CD4-positive, alpha-beta memory T cell (primary cell): Measurements from ENCODE around the gene RRM2. TPM values are rescaled to one million over a fixed set of nuclear protein-coding genes. Genes with fewer than 3 reads are reported as not detected.

Source experiments
- CTCF ChIA-PET: fragments of 350-600 bp; sonication (Branson Sonifier 250); formaldehyde crosslinking; loops from one replicate; lab custom pipeline; 2021; ENCODE audit warnings: inconsistent platforms; ENCODE audit not compliant: partially characterized antibody; lab: Charles Lee
- POLR2A ChIA-PET: fragments of 350-600 bp; sonication (Branson Sonifier 250); formaldehyde crosslinking; loops from one replicate; lab custom pipeline; 2021; ENCODE audit not compliant: partially characterized antibody; lab: Charles Lee
- DNase-seq, 5 donors: peaks; one replicate each; pipeline versions ENCODE4 v3.0.0 to v3.0.0-alpha.2; 2020 to 2022; ENCODE audit warnings: mixed read lengths in 1 of 5
- H3K27ac ChIP-seq: one replicate; pipeline ENCODE4 v1.7.0; 2013; ENCODE audit warnings: low read depth, low read length
- H3K27me3 ChIP-seq: 2 replicates; pipeline ENCODE4 v1.7.0; 2013; ENCODE audit warnings: mild to moderate bottlenecking, low read length, moderate library complexity; ENCODE audit not compliant: insufficient read depth
- H3K36me3 ChIP-seq: 2 replicates; pipeline ENCODE4 v1.7.0; 2013; ENCODE audit warnings: mild to moderate bottlenecking, low read length, moderate library complexity; ENCODE audit not compliant: insufficient read depth
- H3K4me1 ChIP-seq: 2 replicates; pipeline ENCODE4 v1.7.0; 2013; ENCODE audit warnings: mild to moderate bottlenecking, low read length, moderate library complexity; ENCODE audit not compliant: insufficient read depth
- H3K4me3 ChIP-seq, 2 donors: one replicate each; pipeline ENCODE4 v1.7.0; 2013; ENCODE audit warnings: low read length in 2 of 2, mild to moderate bottlenecking in 1 of 2
- H3K9me3 ChIP-seq, 2 donors: one replicate each; pipeline ENCODE4 v1.7.0; 2013; ENCODE audit warnings: low read length in 2 of 2, control low read depth in 1 of 2; ENCODE audit not compliant: control insufficient read depth in 1 of 2
- H3K27ac Mint-ChIP-seq, 7 donors: one replicate each; pipeline ENCODE4 v1.8.0; 2020 to 2021; ENCODE audit warnings: mixed read lengths in 7 of 7, mild to moderate bottlenecking in 6 of 7, inconsistent platforms in 3 of 7, moderate library complexity in 3 of 7
- H3K27me3 Mint-ChIP-seq, 2 donors: one replicate each; pipeline ENCODE4 v1.8.0; 2020 to 2021; ENCODE audit warnings: mixed read lengths in 2 of 2
- H3K36me3 Mint-ChIP-seq, 2 donors: one replicate each; pipeline ENCODE4 v1.8.0; 2020 to 2021; ENCODE audit warnings: mixed read lengths in 2 of 2, inconsistent platforms in 1 of 2, mild to moderate bottlenecking in 1 of 2
- H3K4me1 Mint-ChIP-seq, 4 donors: one replicate each; pipeline ENCODE4 v1.8.0; 2020 to 2021; ENCODE audit warnings: mixed read lengths in 4 of 4, mild to moderate bottlenecking in 1 of 4
- H3K4me3 Mint-ChIP-seq, 8 donors: one replicate each; pipeline ENCODE4 v1.8.0; 2020 to 2021; ENCODE audit warnings: mixed read lengths in 8 of 8, mild to moderate bottlenecking in 7 of 8, moderate library complexity in 6 of 8, inconsistent platforms in 3 of 8
- H3K9me3 Mint-ChIP-seq, 8 donors: one replicate each; pipeline ENCODE4 v1.8.0; 2020 to 2021; ENCODE audit warnings: mixed read lengths in 8 of 8, mild to moderate bottlenecking in 5 of 8, inconsistent platforms in 3 of 8, moderate library complexity in 1 of 8
- intact Hi-C: fragments of 100-400 bp; cut with micrococcal nuclease; formaldehyde crosslinking; loops from one replicate; pipeline ENCODE4 v1.15.1; 2023
- polyA plus RNA-seq, 2 donors: library from polyadenylated mRNA; unstranded; fragments of 300-500 nt; fragmentation: Illumina TruSeq; gene quantifications; one replicate each; pipeline ENCODE4 v1.2.3, GENCODE V29; 2021
- total RNA-seq, 2 experiments: library from RNA; stranded (reverse); gene quantifications; one replicate each; pipeline ENCODE4 v1.2.3, GENCODE V29; 2021

Gene RRM2
- total and polyA plus RNA-seq, 4 experiments from 2014 or later = 0.42 to 0.77 (median 0.48) TPM; not detected in 1

GRCh38 chr2:10167316-10167715, 44.8 kb downstream of the RRM2 start:
- ChIA-PET POLR2A (no interaction called here), CTCF (no interaction called here)
- H3K4me3 ChIP-seq = no peak overlapping the region
- Mint-ChIP-seq H3K9me3 (no peaks in the 10 kb centered on the region), H3K27ac (no peak overlapping the region), H3K4me3 (no peak overlapping the region), H3K36me3 (no peaks in the 10 kb centered on the region), H3K4me1 (peaks cover 3 to 6% (median 5%) of the 10 kb centered on the region in 4 donors), H3K27me3 (no peaks in the 10 kb centered on the region)
- no peaks in the 10 kb centered on the region for H3K36me3 ChIP-seq
- H3K9me3 ChIP-seq = no peaks in the 10 kb centered on the region
- no peak for DNase-seq
- no peak overlapping the region for H3K27ac ChIP-seq
- no peaks in the 10 kb centered on the region for H3K4me1 ChIP-seq
- intact Hi-C loops = no loop called here
- H3K27me3 ChIP-seq = no peaks in the 10 kb centered on the region

DNA sequence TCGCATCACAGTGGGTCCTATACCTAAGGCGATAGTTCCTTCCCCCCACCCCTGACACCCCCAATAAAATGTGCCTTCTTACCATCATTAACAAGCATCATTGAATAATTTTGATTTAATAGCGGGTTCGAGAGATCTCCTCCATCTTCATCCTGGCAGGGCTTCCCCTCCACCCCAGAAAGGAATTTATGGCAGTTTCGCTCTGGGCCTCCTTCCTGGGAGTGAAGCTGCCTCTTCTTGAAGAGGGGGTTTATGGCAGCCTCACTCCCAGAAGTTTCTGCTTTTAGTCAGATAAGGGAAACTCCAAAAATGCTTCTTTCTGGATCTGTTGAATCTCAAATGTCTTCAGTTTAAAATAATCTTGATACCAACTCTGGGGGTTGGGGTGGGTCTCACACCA, 45.7 kb downstream of the RRM2 start:
- POLR2A ChIA-PET = no interaction called here
- Histone ChIP-seq H3K27me3 (no peaks in the 10 kb centered on the region), H3K4me1 (no peaks in the 10 kb centered on the region), H3K9me3 (no peaks in the 10 kb centered on the region), H3K4me3 (no peak overlapping the region), H3K36me3 (no peaks in the 10 kb centered on the region), H3K27ac (no peak overlapping the region)
- Mint-ChIP-seq H3K4me3 (no peak overlapping the region), H3K4me1 (peaks cover 3 to 6% (median 5%) of the 10 kb centered on the region in 4 donors), H3K9me3 (peaks cover 0 to under 1% (median 0%) of the 10 kb centered on the region in 8 donors), H3K27me3 (no peaks in the 10 kb centered on the region), H3K36me3 (no peaks in the 10 kb centered on the region), H3K27ac (peak overlapping the region in 2 of 7 donors; percentile 52 to 63)
- CTCF ChIA-PET = interaction anchor here (0.8 kb wide), 1 partner anchor 240 kb away, joined by 3 read pairs; no protein-coding TSS in a partner anchor
- intact Hi-C loops = no loop called here
- no peak for DNase-seq

DNA sequence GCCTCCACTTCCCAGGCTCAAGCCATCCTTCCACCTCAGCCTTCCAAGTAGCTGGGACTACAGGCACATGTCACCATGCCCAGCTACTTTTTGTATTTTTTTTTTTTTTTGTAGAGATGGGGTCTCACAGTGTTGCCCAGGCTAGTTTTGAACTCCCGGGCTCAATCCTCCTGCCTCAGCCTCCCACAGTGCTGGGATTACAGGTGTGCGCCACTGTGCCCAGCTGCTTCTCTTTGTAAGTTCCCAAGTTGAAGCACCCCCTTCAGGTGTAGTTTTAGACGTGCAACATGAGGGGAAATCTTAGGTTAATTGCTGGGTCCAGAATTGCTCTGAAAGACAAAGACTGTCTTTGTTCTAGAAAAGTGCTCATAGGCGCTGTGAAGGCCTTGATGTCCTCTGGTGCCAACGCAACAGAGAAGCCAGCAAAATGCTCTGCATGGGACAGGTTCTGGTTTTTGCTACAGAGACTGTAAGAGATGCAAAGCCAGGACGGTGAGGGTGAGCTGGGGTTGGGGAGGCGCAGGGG, 46.6 kb downstream of the RRM2 start:
- Histone ChIP-seq H3K27ac (no peak overlapping the region), H3K9me3 (no peaks in the 10 kb centered on the region), H3K4me3 (no peak overlapping the region), H3K36me3 (no peaks in the 10 kb centered on the region), H3K4me1 (no peaks in the 10 kb centered on the region), H3K27me3 (no peaks in the 10 kb centered on the region)
- Mint-ChIP-seq H3K36me3 (no peaks in the 10 kb centered on the region), H3K27me3 (no peaks in the 10 kb centered on the region), H3K4me3 (no peak overlapping the region), H3K4me1 (peaks cover 0 to 1% (median under 1%) of the 10 kb centered on the region in 4 donors), H3K9me3 (peaks cover 0 to 1% (median 0%) of the 10 kb centered on the region in 8 donors), H3K27ac (no peak overlapping the region)
- intact Hi-C loops = no loop called here
- no peak for DNase-seq
- ChIA-PET POLR2A (no interaction called here), CTCF (interaction anchor here (0.7 to 0.8 kb wide), 2 partner anchors 71 to 240 kb away, joined by 3 read pairs; no protein-coding TSS in a partner anchor)

GRCh38 chr2:10169581-10169980, 47.0 kb downstream of the RRM2 start:
- CTCF ChIA-PET = interaction anchor here (0.7 kb wide), 1 partner anchor 72 kb away, joined by 3 read pairs; no protein-coding TSS in a partner anchor

DNA sequence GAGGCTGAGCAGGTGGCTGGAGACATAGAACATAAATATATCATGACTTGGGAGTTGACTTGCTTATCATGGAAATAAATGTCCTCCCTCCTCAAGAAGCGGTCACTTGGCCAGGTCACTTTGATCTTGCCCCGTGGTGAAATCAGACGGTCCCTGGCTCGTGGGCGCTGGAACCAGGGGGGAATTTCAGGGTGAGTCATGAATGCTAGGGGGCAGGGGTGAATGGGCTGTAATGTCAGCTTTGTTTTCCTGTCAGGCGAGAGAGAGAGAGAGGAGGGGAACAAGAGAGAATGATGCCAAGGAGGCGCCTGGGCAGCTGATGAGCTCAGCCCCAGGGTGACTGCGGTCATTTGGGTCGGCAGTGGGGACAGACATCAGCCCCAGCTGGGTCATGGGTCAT, 47.7 kb downstream of the RRM2 start:
- H3K4me3 ChIP-seq = no peak overlapping the region
- Mint-ChIP-seq H3K9me3 (peaks cover 0 to 1% (median 0%) of the 10 kb centered on the region in 8 donors), H3K4me1 (no peaks in the 10 kb centered on the region), H3K27ac (no peak overlapping the region), H3K27me3 (no peaks in the 10 kb centered on the region), H3K36me3 (no peaks in the 10 kb centered on the region), H3K4me3 (no peak overlapping the region)
- H3K36me3 ChIP-seq = no peaks in the 10 kb centered on the region
- ChIA-PET CTCF (no interaction called here), POLR2A (no interaction called here)
- no peaks in the 10 kb centered on the region for H3K9me3 ChIP-seq
- H3K4me1 ChIP-seq = no peaks in the 10 kb centered on the region
- DNase-seq = no peak
- intact Hi-C loops = no loop called here
- H3K27ac ChIP-seq = no peak overlapping the region
- no peaks in the 10 kb centered on the region for H3K27me3 ChIP-seq

More at GRCh38 chr2:10169581-10169980, 47.0 kb downstream of the RRM2 start:
- Histone ChIP-seq H3K27me3 (no peaks in the 10 kb centered on the region), H3K9me3 (no peaks in the 10 kb centered on the region), H3K4me3 (no peak overlapping the region), H3K36me3 (no peaks in the 10 kb centered on the region), H3K4me1 (no peaks in the 10 kb centered on the region), H3K27ac (no peak overlapping the region)
- Mint-ChIP-seq H3K36me3 (no peaks in the 10 kb centered on the region), H3K27ac (no peak overlapping the region), H3K27me3 (no peaks in the 10 kb centered on the region), H3K4me1 (no peaks in the 10 kb centered on the region), H3K9me3 (peaks cover 0 to 1% (median 0%) of the 10 kb centered on the region in 8 donors), H3K4me3 (no peak overlapping the region)
- intact Hi-C loops = no loop called here
- POLR2A ChIA-PET = no interaction called here
- no peak for DNase-seq

- Histone ChIP-seq H3K36me3 (no peaks in the 10 kb centered on the region), H3K4me1 (no peaks in the 10 kb centered on the region), H3K27me3 (no peaks in the 10 kb centered on the region), H3K4me3 (no peak overlapping the region), H3K27ac (no peak overlapping the region), H3K9me3 (no peaks in the 10 kb centered on the region)
- H3K36me3 Mint-ChIP-seq = no peaks in the 10 kb centered on the region
- H3K4me1 Mint-ChIP-seq = no peaks in the 10 kb centered on the region
- H3K27ac Mint-ChIP-seq = no peak overlapping the region
- DNase-seq = no peak
- ChIA-PET CTCF (no interaction called here), POLR2A (no interaction called here)
- H3K4me3 Mint-ChIP-seq = no peak overlapping the region
- intact Hi-C loops = no loop called here
- H3K27me3 Mint-ChIP-seq = no peaks in the 10 kb centered on the region
- H3K9me3 Mint-ChIP-seq = peaks cover 0 to 1% (median 0%) of the 10 kb centered on the region in 8 donors
Observed at GRCh38 chr2:10171006-10171800, 48.7 kb downstream of the RRM2 start.

GRCh38 chr2:10172033-10172871, 49.7 kb downstream of the RRM2 start:
- Mint-ChIP-seq H3K4me1 (no peaks in the 10 kb centered on the region), H3K27me3 (no peaks in the 10 kb centered on the region), H3K27ac (no peak overlapping the region), H3K4me3 (no peak overlapping the region), H3K9me3 (peaks cover 0 to 1% (median 0%) of the 10 kb centered on the region in 8 donors), H3K36me3 (no peaks in the 10 kb centered on the region)
- CTCF ChIA-PET = no interaction called here
- intact Hi-C loops = no loop called here
- H3K36me3 ChIP-seq = no peaks in the 10 kb centered on the region
- no peak overlapping the region for H3K4me3 ChIP-seq
- POLR2A ChIA-PET = no interaction called here
- no peaks in the 10 kb centered on the region for H3K4me1 ChIP-seq
- no peaks in the 10 kb centered on the region for H3K27me3 ChIP-seq
- no peak overlapping the region for H3K27ac ChIP-seq
- H3K9me3 ChIP-seq = no peaks in the 10 kb centered on the region
- no peak for DNase-seq
